ENCODE measurements around the gene NDUFAF4.
A peak's percentile ranks its signal among the peaks of the same experiment; 100 is the strongest.

DNA sequence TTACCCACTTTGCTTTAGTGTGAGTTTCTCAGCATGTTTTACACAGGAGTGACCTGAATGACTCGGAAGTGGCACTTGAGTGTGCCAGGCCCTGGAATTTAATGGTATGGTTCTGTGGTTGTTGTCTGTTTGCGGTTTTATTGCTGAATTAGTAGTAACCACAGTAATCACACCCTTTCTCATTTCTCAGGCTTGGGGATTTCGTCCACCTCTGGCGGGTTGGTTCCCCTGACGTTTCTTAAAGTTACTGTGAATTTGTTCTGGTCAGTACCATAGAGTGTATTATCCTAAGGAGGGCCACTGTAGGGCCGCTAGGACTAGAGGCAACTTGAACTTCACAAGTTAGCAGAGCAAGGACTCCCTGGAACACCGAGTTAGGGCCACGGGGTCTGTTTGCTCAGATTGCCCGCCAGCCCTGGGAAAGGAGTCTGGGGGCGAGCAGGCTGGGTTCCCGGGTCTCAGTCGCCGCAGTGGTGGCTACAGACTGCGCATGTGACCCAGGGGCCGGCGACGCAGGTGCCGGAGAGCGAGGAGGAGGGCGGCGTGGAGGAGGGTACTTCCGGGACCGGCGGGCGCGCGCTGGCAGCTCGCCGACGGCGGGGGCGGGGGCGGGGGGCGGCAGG lies 26.3 kb upstream of the NDUFAF4 start:
- TF ChIP-seq POLR2A (IDR thresholded peaks at IDR 0.05) (peak in 1 of 2 donors; percentile 10), POLR2AphosphoS5 (IDR thresholded peaks at IDR 0.05) (no peak)

Measured in gastroesophageal sphincter (tissue), 2 donors.